Breast epithelium (tissue), 3 donors: ENCODE results near the gene PYROXD2.

Source experiments
- CTCF ChIP-seq, 3 donors: fragments of 450-650 bp; IDR thresholded peaks; one replicate each; pipeline ENCODE4 v1.5.1; 2016 to 2017; ENCODE audit warnings: antibody characterized with exemption in 3 of 3, mild to moderate bottlenecking in 3 of 3, moderate library complexity in 3 of 3
- POLR2A ChIP-seq: fragments of 450-650 bp; IDR thresholded peaks from one replicate; pipeline ENCODE4 v1.6.1; 2016; ENCODE audit warnings: antibody characterized with exemption, mild to moderate bottlenecking, moderate library complexity
- POLR2AphosphoS5 ChIP-seq, 3 donors: sonication (generic); formaldehyde crosslinking; IDR thresholded peaks; one replicate each; pipeline ENCODE4 v1.6.1; 2017; ENCODE audit warnings: antibody characterized with exemption in 3 of 3

DNA sequence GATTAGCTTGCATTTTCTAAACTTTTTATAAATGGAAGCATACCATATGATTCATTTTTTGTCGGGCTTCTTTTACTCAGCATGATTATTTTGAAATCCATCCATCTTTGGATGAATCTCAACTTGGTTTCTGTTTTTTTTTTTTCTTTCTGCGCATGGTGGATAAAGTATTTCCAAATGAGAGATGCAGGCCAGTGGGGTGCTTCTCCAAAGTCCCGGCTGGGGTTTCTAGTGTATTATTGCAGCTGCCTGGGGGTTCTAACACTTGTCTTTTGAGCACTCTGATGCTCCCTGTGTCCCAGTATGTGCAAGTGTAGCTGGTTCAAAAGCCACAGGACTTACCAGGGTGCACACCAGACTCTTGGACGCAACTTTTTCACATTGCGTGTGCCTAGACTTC, 76.1 kb downstream of the PYROXD2 start:
- TF ChIP-seq POLR2AphosphoS5 (IDR thresholded peaks at IDR 0.05) (no peak), CTCF (IDR thresholded peaks at IDR 0.05) (no peak), POLR2A (no peak)
